ENCODE measurements around the gene MLYCD. TPM values are rescaled to one million over a fixed set of nuclear protein-coding genes. Genes with fewer than 3 reads are reported as not detected.

MLYCD gene
- total RNA-seq, 4 donors from 2014 or later: 10.8 to 20.2 (median 13.7) TPM

- H3K4me1 ChIP-seq: peaks cover 15 to 27% (median 17%) of the 10 kb centered on the region in 4 donors
- TF ChIP-seq EP300 (IDR thresholded peaks at IDR 0.05; ENCODE audit: low read depth): no peak
- no peak for TF ChIP-seq POLR2A (IDR thresholded peaks at IDR 0.05)
- TF ChIP-seq POLR2AphosphoS5 (IDR thresholded peaks at IDR 0.05): no peak
- TF ChIP-seq CTCF (IDR thresholded peaks at IDR 0.05): no peak
- H3K27ac ChIP-seq: no peak overlapping the region
- H3K9me3 ChIP-seq: no peaks in the 10 kb centered on the region
- H3K4me3 ChIP-seq: peak overlapping the region in 1 of 4 donors; percentile 80
- in situ Hi-C loops (cut with MboI; ENCODE audit: low pct_ligation_motif_present in 1 of 4, low pct_unique_long_range_greater_than_20kb in 1 of 4, low sequenced_read_pairs in 3 of 4) (no loop called here), intact Hi-C loops (cut with DNase I; ENCODE audit: low total_unique reads) (no loop called here)
- DNase-seq: no peak
- 89 to 90% methylated on average over 9 of the region's 9 CpGs for WGBS, 2 donors (ENCODE audit: low coverage in 1 of 2)
- no peaks in the 10 kb centered on the region for H3K27me3 ChIP-seq
- H3K36me3 ChIP-seq: no peaks in the 10 kb centered on the region
These were observed 1.7 kb downstream of the MLYCD start for GRCh38 chr16:83900571-83900970.

- H3K27me3 ChIP-seq: no peaks in the 10 kb centered on the region
- no peak for DNase-seq
- H3K4me1 ChIP-seq: peaks cover 15 to 27% (median 17%) of the 10 kb centered on the region in 4 donors
- H3K9me3 ChIP-seq: no peaks in the 10 kb centered on the region
- in situ Hi-C loops (cut with MboI; ENCODE audit: low pct_ligation_motif_present in 1 of 4, low pct_unique_long_range_greater_than_20kb in 1 of 4, low sequenced_read_pairs in 3 of 4): no loop called here
- H3K27ac ChIP-seq: no peak overlapping the region
- TF ChIP-seq POLR2AphosphoS5 (IDR thresholded peaks at IDR 0.05): no peak
- no peak for TF ChIP-seq CTCF (IDR thresholded peaks at IDR 0.05)
- no peak for TF ChIP-seq POLR2A (IDR thresholded peaks at IDR 0.05)
- TF ChIP-seq EP300 (IDR thresholded peaks at IDR 0.05; ENCODE audit: low read depth): no peak
- 94% methylated on average over 3 of the region's 3 CpGs; no CpG with 5 or more reads in 1 of the 2 donors for WGBS, 2 donors (ENCODE audit: low coverage in 1 of 2)
- H3K36me3 ChIP-seq: no peaks in the 10 kb centered on the region
- H3K4me3 ChIP-seq: no peak overlapping the region
- intact Hi-C loops (cut with DNase I; ENCODE audit: low total_unique reads): no loop called here
These were observed 2.2 kb downstream of the MLYCD start for GRCh38 chr16:83901101-83901500.

- H3K27me3 ChIP-seq: no peaks in the 10 kb centered on the region
- in situ Hi-C loops (cut with MboI; ENCODE audit: low pct_ligation_motif_present in 1 of 4, low pct_unique_long_range_greater_than_20kb in 1 of 4, low sequenced_read_pairs in 3 of 4): no loop called here
- H3K36me3 ChIP-seq: peaks cover 0 to 9% (median 0%) of the 10 kb centered on the region in 4 donors
- 43 to 72% methylated on average over 5 to 10 of the region's 10 CpGs for WGBS, 2 donors (ENCODE audit: low coverage in 1 of 2)
- no peak overlapping the region for H3K4me3 ChIP-seq
- TF ChIP-seq EP300 (IDR thresholded peaks at IDR 0.05; ENCODE audit: low read depth) (no peak), POLR2A (IDR thresholded peaks at IDR 0.05) (no peak), POLR2AphosphoS5 (IDR thresholded peaks at IDR 0.05) (no peak), CTCF (IDR thresholded peaks at IDR 0.05) (no peak)
- H3K9me3 ChIP-seq: no peaks in the 10 kb centered on the region
- peak; percentile 25 for DNase-seq
- H3K4me1 ChIP-seq: peaks cover 9 to 23% (median 16%) of the 10 kb centered on the region in 4 donors
- intact Hi-C loops (cut with DNase I; ENCODE audit: low total_unique reads): no loop called here
- peak overlapping the region in 2 of 4 donors; percentile 14 to 51 for H3K27ac ChIP-seq
These were observed 4.8 kb downstream of the MLYCD start for GRCh38 chr16:83903751-83904150.

GRCh38 chr16:83906683-83907082 is 7.8 kb downstream of the MLYCD start:
- H3K27ac ChIP-seq: no peak overlapping the region
- WGBS, 2 donors (ENCODE audit: low coverage in 1 of 2): 80 to 89% methylated on average over 7 to 8 of the region's 8 CpGs
- no peak overlapping the region for H3K4me3 ChIP-seq
- DNase-seq: no peak
- no peak for TF ChIP-seq POLR2A (IDR thresholded peaks at IDR 0.05)
- no peak for TF ChIP-seq POLR2AphosphoS5 (IDR thresholded peaks at IDR 0.05)
- no peak for TF ChIP-seq EP300 (IDR thresholded peaks at IDR 0.05; ENCODE audit: low read depth)
- no peak for TF ChIP-seq CTCF (IDR thresholded peaks at IDR 0.05)
- in situ Hi-C loops (cut with MboI; ENCODE audit: low pct_ligation_motif_present in 1 of 4, low pct_unique_long_range_greater_than_20kb in 1 of 4, low sequenced_read_pairs in 3 of 4): no loop called here
- intact Hi-C loops (cut with DNase I; ENCODE audit: low total_unique reads): no loop called here
- H3K4me1 ChIP-seq: peaks cover 0 to 5% (median under 1%) of the 10 kb centered on the region in 4 donors
- H3K36me3 ChIP-seq: peaks cover 0 to 20% (median 7%) of the 10 kb centered on the region in 4 donors
- no peaks in the 10 kb centered on the region for H3K27me3 ChIP-seq
- no peaks in the 10 kb centered on the region for H3K9me3 ChIP-seq
